HepG2 (cell line): ENCODE data around the gene AP2A2. TPM values are rescaled to one million over a fixed set of nuclear protein-coding genes. Genes with fewer than 3 reads are reported as not detected.

Experiments
- ATAC-seq: fragments of 200-7000 bp; cut with Tn5 transposase; 3 replicates; pipeline ENCODE4 v1.9.1; 2020; ENCODE audit warnings: mild to moderate bottlenecking, moderate library complexity
- BruUV-seq: library from RNA; stranded (reverse); fragments of 400-500 nt; replicated peaks from 2 replicates; lab custom pipeline; 2021; lab: Mats Ljungman, UMichigan
- CTCF ChIA-PET: fragments of 300-600 bp; formaldehyde crosslinking; extraction: SDS; loops from one replicate; lab custom pipeline; 2021; ENCODE audit warnings: low total read pairs, inconsistent platforms, low intra/inter-chr PET ratio; lab: Yijun Ruan, JAX
- POLR2A ChIA-PET: fragments of 350-600 bp; sonication (Branson Sonifier 250); formaldehyde crosslinking; loops from one replicate; lab custom pipeline; 2020; ENCODE audit warnings: antibody characterized with exemption, inconsistent platforms; lab: Yijun Ruan, JAX
- DNase-seq: peaks from one replicate; pipeline ENCODE4 v3.0.0-alpha.2; 2015; ENCODE audit warnings: low spot score
- FAIRE-seq: peaks from 3 replicates; lab custom pipeline; 2011; peaks lifted over from hg19 to GRCh38; lab: Jason Lieb, UNC
- H2AFZ ChIP-seq: one replicate; pipeline ENCODE4 v1.6.1; 2011; ENCODE audit warnings: low read length, inconsistent platforms
- H3K27ac ChIP-seq: fragments of 300-600 bp; 3 replicates; pipeline ENCODE4 v1.8.0; 2011; ENCODE audit warnings: mixed run types, mild to moderate bottlenecking, mixed read lengths, low read length, inconsistent platforms; ENCODE audit not compliant: insufficient read depth; ENCODE audit errors: extremely low read length
- H3K27me3 ChIP-seq, 2 experiments: fragments of 200-600 bp in 1 of 2; 2 replicates in 1 of 2; 3 replicates in 1 of 2; pipeline versions ENCODE4 v1.6.0 to v1.8.0; 2011; ENCODE audit warnings: low read length in 2 of 2, mild to moderate bottlenecking in 2 of 2, moderate library complexity in 2 of 2, inconsistent platforms in 1 of 2; ENCODE audit not compliant: insufficient read depth in 2 of 2, control insufficient read depth in 1 of 2
- H3K36me3 ChIP-seq, 2 experiments: fragments of 200-600 bp in 1 of 2; replicated peaks in 1 of 2; 2 replicates in 1 of 2; 3 replicates in 1 of 2; pipeline versions ENCODE4 v1.5.1 to v1.8.0; 2011; ENCODE audit warnings: low read length in 2 of 2, inconsistent platforms in 1 of 2; ENCODE audit not compliant: insufficient read depth in 2 of 2, control insufficient read depth in 1 of 2
- H3K4me1 ChIP-seq: 2 replicates; pipeline ENCODE4 v1.5.1; 2012; ENCODE audit warnings: low read length, inconsistent platforms; ENCODE audit not compliant: insufficient read depth
- H3K4me2 ChIP-seq: 2 replicates; pipeline ENCODE4 v1.6.0; 2011; ENCODE audit warnings: low read depth, low read length, inconsistent platforms
- H3K4me3 ChIP-seq, 3 experiments: fragments of 200-600 bp in 1 of 3; sonication (generic), shearing (Covaris generic) in 1 of 3; replicated peaks in 1 of 3; 2 replicates each; pipeline ENCODE4 v1.5.1; 2011 to 2016; ENCODE audit warnings: low read length in 3 of 3, inconsistent platforms in 2 of 3, low read depth in 2 of 3, mild to moderate bottlenecking in 2 of 3, control low read depth in 1 of 3, mixed read lengths in 1 of 3; ENCODE audit not compliant: insufficient read depth in 1 of 3
- H3K79me2 ChIP-seq: one replicate; pipeline ENCODE4 v1.6.1; 2011; ENCODE audit warnings: low read length, inconsistent platforms; ENCODE audit not compliant: insufficient read depth
- H3K9ac ChIP-seq: 2 replicates; pipeline ENCODE4 v1.6.0; 2011; ENCODE audit warnings: mild to moderate bottlenecking, low read depth, low read length, inconsistent platforms; ENCODE audit not compliant: insufficient read depth
- H3K9me3 ChIP-seq: 2 replicates; pipeline ENCODE4 v1.5.1; 2012; ENCODE audit warnings: mild to moderate bottlenecking, low read length
- H4K20me1 ChIP-seq: 2 replicates; pipeline ENCODE4 v1.6.0; 2011; ENCODE audit warnings: inconsistent platforms, mild to moderate bottlenecking, low read length, moderate library complexity; ENCODE audit not compliant: insufficient read depth
- AGO2 ChIP-seq: fragments of 200-400 bp; formaldehyde crosslinking; optimal IDR thresholded peaks from 2 replicates; pipeline ENCODE3; 2017; ENCODE audit warnings: mild to moderate bottlenecking, low read depth, low read length, moderate library complexity
- GLI4 ChIP-seq: sonication (generic); formaldehyde crosslinking; IDR thresholded peaks from 2 replicates; pipeline ENCODE4 v1.5.1; 2020; ENCODE audit warnings: missing genetic modification reagents, mild to moderate bottlenecking, moderate library complexity, borderline replicate concordance
- ZBTB33 ChIP-seq: sonication (generic); formaldehyde crosslinking; IDR thresholded peaks from 2 replicates; pipeline ENCODE4 v1.4.0; 2020; ENCODE audit warnings: missing genetic modification reagents
- ZBTB34 ChIP-seq: sonication (generic); formaldehyde crosslinking; IDR thresholded peaks from 2 replicates; pipeline ENCODE4 v1.8.0; 2022; ENCODE audit warnings: mild to moderate bottlenecking, missing genetic modification reagents
- WGBS: methylation state at CpG from one replicate; pipeline ENCODE4 v1.1.6; 2017; ENCODE audit warnings: low lambda C conversion rate; 5-methylcytosine and 5-hydroxymethylcytosine counted together
- in situ Hi-C: cut with HindIII; loops from 2 replicates; pipeline ENCODE4 v1.10.0; 2017; ENCODE audit warnings: low pct_unique_long_range_greater_than_20kb; ENCODE audit not compliant: extremely low pct_ligation_motif_present
- intact Hi-C: fragments of 100-400 bp; cut with micrococcal nuclease; formaldehyde crosslinking; loops from one replicate; pipeline ENCODE4 v1.10.0; 2022; ENCODE audit not compliant: unreplicated experiment
- polyA plus RNA-seq, 8 experiments: library from polyadenylated mRNA; depleted of rRNA in 3 of 8; stranded (reverse) in 7 of 8; unstranded in 1 of 8; fragments of >200 nt; fragmentation: Illumina TruSeq in 4 of 8; extraction: Trizol in 4 of 8; gene quantifications; 2 replicates each; pipeline versions ENCODE4 v1.2.1 to v1.2.3, GENCODE V29; 2011 to 2016; ENCODE audit warnings: low read depth in 4 of 8, missing spikeins in 1 of 8, mixed read lengths in 1 of 8; ENCODE audit not compliant: insufficient read depth in 1 of 8
- total RNA-seq, 5 experiments: library from RNA; depleted of rRNA; stranded (reverse); fragments of >200 nt; fragmentation: Illumina TruSeq; extraction: Trizol; gene quantifications; 2 replicates each; pipeline ENCODE4 v1.2.3, GENCODE V29; 2016; ENCODE audit warnings: low read depth in 1 of 5

The AP2A2 gene
- total and polyA plus RNA-seq, 2 of the 13 experiments (the other 11 are each of a cell fraction or from before 2014, with no cell fraction given): 25.7 to 75.7 TPM

- H3K79me2 ChIP-seq: no peaks in the 10 kb centered on the region
- H3K4me2 ChIP-seq: no peak overlapping the region
- H3K36me3 ChIP-seq: peaks cover 47 to 75% of the 10 kb centered on the region in 2 experiments
- CTCF ChIA-PET: interaction anchor here (1.2 kb wide), 1 partner anchor 78 kb away, joined by 3 read pairs; no protein-coding TSS in a partner anchor
- in situ Hi-C loops (no loop called here), intact Hi-C loops (no loop called here)
- ATAC-seq (no peak), FAIRE-seq (no peak), DNase-seq (no peak)
- no peak overlapping the region for H2AFZ ChIP-seq
- H3K27me3 ChIP-seq: no peaks in the 10 kb centered on the region
- no peak overlapping the region for H3K9ac ChIP-seq
- H4K20me1 ChIP-seq: 0 out of 2 replicates have a peak, but pooled peaks cover 3% of the 10 kb centered on the region
- no peak overlapping the region for H3K4me3 ChIP-seq
- WGBS: 95% methylated on average over 14 of the region's 26 CpGs
- no peak overlapping the region for H3K27ac ChIP-seq
- TF ChIP-seq AGO2: peak; percentile 16
- no peak for TF ChIP-seq ZBTB34 (CRISPR knock-in tag)
- TF ChIP-seq GLI4 (CRISPR knock-in tag): no peak
- TF ChIP-seq ZBTB33: peak; percentile 70; the same call in 1 of the 2 replicates
- no TSS peak for BruUV-seq
- no peaks in the 10 kb centered on the region for H3K4me1 ChIP-seq
- H3K9me3 ChIP-seq: no peaks in the 10 kb centered on the region
- POLR2A ChIA-PET: no interaction called here
Observed at GRCh38 chr11:976431-977160, 50.9 kb downstream of the AP2A2 start.
